ENCODE data around the gene RAD51B.

DNA sequence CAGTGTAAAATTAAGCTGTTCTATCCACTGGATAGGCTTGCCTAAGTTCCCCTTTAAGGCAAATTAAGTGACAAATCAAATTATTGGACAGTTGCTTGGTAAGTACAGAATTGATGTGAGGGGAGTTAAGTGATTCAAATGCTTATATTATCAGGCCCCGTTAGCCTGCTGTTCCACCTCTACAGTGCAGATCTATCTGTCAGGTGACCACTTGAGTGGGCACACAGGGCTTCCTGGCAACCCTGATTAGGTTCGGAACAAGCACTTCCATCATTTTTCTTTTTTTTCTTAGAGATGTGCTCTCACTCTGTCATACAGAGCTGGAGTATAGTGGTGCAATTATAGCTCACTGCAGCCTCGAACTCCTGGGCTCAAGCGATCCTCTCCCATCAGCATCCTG lies 453.8 kb downstream of the RAD51B start:
- TF ChIP-seq EP300 (IDR thresholded peaks at IDR 0.05) (no peak), POLR2A (IDR thresholded peaks at IDR 0.05) (no peak)
- TF ChIP-seq, protein P1, sequence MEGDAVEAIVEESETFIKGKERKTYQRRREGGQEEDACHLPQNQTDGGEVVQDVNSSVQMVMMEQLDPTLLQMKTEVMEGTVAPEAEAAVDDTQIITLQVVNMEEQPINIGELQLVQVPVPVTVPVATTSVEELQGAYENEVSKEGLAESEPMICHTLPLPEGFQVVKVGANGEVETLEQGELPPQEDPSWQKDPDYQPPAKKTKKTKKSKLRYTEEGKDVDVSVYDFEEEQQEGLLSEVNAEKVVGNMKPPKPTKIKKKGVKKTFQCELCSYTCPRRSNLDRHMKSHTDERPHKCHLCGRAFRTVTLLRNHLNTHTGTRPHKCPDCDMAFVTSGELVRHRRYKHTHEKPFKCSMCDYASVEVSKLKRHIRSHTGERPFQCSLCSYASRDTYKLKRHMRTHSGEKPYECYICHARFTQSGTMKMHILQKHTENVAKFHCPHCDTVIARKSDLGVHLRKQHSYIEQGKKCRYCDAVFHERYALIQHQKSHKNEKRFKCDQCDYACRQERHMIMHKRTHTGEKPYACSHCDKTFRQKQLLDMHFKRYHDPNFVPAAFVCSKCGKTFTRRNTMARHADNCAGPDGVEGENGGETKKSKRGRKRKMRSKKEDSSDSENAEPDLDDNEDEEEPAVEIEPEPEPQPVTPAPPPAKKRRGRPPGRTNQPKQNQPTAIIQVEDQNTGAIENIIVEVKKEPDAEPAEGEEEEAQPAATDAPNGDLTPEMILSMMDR (IDR thresholded peaks at IDR 0.05) = no peak
